ENCODE measurements around the gene C17orf100.
"Not testable (repeated sequence)": the region's sequence is repeated elsewhere in the genome, so short reads cannot be mapped to it uniquely, and the experiment has no call there.

The C17orf100 gene

GRCh38 chr17:6663200-6663599 lies 11.6 kb downstream of the C17orf100 start:
- not testable (repeated sequence) for H3K4me3 ChIP-seq, H3K27ac ChIP-seq

- Histone ChIP-seq H3K4me3 (no peak overlapping the region), H3K27ac (peak overlapping the region in 7 of 21 experiments; percentile 10 to 55 (median 28))
These were observed 14.5 kb downstream of the C17orf100 start for GRCh38 chr17:6666077-6666521.

- Histone ChIP-seq H3K27ac (peak overlapping the region in 10 of 21 experiments; percentile 10 to 63 (median 33)), H3K4me3 (no peak overlapping the region)
These were observed 15.0 kb downstream of the C17orf100 start for GRCh38 chr17:6666557-6666956.

DNA sequence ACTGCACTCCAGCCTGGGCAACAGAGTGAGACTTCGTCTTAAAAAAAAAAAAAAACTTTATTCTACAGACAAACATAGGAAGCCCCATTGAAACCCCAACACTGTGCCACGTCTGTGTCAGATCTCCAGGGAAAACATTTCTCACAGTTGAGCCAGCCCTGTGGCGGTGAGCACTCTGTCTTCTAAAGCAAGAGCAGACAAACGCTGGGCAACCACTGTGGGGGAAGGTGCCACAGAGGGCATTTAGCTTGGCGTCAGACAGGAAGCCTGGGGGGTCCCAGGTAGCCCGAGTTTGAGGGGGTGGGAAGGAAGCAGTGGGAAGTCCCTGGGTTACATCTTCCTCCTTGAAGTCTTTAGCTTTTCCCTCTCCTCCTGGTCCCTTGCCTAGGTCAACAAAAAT lies 16.0 kb downstream of the C17orf100 start:
- Histone ChIP-seq H3K27ac (peak overlapping the region in 3 of 21 experiments; percentile 35 to 63 (median 59)), H3K4me3 (no peak overlapping the region)

GRCh38 chr17:6668219-6668618 lies 16.7 kb downstream of the C17orf100 start:
- peak overlapping the region in 1 of 21 experiments; percentile 58 for H3K27ac ChIP-seq
- H3K4me3 ChIP-seq = no peak overlapping the region

- peak overlapping the region in 13 of 21 experiments; percentile 2 to 76 (median 50) for H3K27ac ChIP-seq
- no peak overlapping the region for H3K4me3 ChIP-seq
These were observed 17.3 kb downstream of the C17orf100 start for GRCh38 chr17:6668727-6669425.

DNA sequence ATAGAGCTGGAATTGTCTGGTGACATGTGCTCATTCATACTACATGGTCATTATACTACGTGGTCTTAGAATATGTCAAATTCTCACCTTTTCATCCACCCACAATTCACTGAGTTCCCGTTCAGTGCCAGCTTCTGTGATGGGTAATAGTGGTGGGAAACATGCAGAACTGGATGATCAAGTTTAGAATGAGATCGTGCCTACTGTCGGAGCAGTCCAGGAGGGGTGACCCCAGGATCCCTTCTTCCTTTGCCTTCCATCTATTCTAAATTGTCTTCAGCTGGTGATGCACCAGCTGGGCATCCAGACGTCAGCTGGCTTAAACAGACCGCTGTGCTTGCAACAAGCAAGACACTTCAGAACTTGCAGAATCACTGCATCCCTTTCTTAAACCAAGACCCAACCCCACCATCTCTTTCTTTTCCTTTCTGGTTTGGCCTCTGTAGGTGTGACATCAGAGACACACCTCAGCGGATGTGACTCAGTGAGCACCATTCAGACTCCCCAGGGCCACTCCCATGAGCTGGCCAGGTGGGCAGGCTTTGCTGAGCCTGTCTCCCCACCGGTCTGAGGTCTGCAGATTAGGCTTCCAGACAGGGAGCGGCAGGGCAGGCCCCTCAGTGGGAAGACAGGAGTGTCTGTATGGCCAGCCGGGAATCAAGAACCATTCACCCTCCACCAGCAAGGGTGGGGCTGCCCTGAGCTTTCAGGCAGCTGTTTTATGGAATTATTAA lies 18.1 kb downstream of the C17orf100 start:
- Histone ChIP-seq H3K4me3 (no peak overlapping the region), H3K27ac (peak overlapping the region in 14 of 21 experiments; percentile 2 to 76 (median 50))

- Histone ChIP-seq H3K27ac (peak overlapping the region in 8 of 21 experiments; percentile 26 to 58 (median 46)), H3K4me3 (no peak overlapping the region)
These were observed 19.0 kb downstream of the C17orf100 start for GRCh38 chr17:6670571-6670970.

DNA sequence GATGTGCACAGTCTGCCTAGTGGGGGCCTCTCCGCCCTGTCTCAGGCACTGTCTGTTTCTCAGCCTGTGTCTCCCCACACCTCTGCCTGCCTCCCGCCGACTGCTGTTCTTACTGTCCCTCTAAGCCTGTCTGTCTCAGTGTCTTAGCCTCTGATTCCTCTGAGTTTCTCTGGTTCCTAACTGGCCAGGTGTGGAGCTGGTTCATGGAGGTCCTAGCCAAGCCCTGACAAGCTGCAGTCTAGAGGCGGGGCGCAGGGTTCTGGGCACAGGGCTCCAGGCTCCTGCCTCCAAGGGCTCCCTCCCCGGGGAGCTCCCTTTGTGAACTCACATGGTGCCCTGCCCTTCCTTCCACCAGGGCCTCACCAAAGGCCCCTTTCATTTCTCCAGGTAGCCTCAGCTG lies 19.4 kb downstream of the C17orf100 start:
- H3K27ac ChIP-seq = peak overlapping the region in 8 of 21 experiments; percentile 7 to 58 (median 46)

GRCh38 chr17:6671431-6671830 lies 19.9 kb downstream of the C17orf100 start:
- H3K4me3 ChIP-seq = no peak overlapping the region
- H3K27ac ChIP-seq = peak overlapping the region in 5 of 21 experiments; percentile 7 to 57 (median 43)

More for the DNA sequence above, 19.4 kb downstream of the C17orf100 start:
- no peak overlapping the region for H3K4me3 ChIP-seq

DNA sequence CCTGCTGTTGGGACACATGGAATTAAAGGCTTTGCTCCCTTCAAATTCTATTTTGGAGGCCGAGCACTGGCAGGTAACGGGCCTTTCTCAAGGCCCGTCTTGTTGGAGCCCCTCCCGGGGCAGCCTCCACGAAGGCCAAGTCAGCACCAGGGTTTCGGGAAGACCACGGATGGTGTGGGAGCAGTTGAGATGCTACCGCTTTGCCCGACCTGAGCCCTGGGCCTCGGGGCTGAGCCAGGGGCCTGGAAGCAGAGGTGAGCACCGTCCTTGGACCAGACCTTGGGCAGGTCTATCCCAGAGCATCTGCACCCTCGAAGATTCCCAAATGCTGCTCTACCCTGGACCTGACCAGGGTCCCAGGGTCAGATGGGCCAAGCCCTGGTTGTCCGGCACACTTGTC lies 23.0 kb downstream of the C17orf100 start:
- H3K27ac ChIP-seq = no peak overlapping the region
- H3K4me3 ChIP-seq = no peak overlapping the region

DNA sequence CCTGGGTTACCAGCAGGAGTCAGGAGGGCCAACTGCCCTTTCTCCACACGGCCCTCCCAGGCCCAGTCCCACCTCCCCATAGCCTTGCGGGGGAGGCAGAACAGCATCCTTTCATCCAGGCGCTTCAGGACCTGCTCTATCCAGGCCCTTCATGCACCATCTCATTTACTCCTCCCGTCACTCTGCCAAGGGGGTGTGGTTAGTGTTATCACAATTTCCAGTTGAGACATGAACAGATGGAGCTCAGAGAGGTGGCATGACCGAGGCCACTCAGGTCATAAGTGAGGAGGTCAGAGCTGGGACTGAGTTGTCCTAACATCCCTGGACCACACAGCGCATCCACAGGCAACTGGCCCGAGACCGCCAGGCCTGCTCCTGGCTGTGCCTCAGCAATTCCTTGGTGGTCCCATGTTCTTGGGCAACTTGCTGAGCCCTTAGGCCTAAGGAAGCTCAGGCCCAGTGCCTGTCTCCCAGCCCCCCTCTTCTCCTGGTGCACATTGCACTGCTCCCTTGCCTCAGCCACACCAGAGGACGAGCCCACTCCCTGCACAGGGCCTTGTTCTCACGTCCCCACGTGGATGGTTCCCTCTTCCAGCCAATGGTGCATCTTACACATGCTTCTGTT lies 23.8 kb downstream of the C17orf100 start:
- H3K27ac ChIP-seq = no peak overlapping the region
- no peak overlapping the region for H3K4me3 ChIP-seq

GRCh38 chr17:6676802-6677157 lies 25.2 kb downstream of the C17orf100 start:
- Histone ChIP-seq H3K4me3 (no peak overlapping the region), H3K27ac (no peak overlapping the region)

- Histone ChIP-seq H3K27ac (no peak overlapping the region), H3K4me3 (no peak overlapping the region)
These were observed 25.7 kb downstream of the C17orf100 start for GRCh38 chr17:6677158-6677831.

- Histone ChIP-seq H3K4me3 (no peak overlapping the region), H3K27ac (no peak overlapping the region)
These were observed 26.4 kb downstream of the C17orf100 start for GRCh38 chr17:6677946-6678345.

GRCh38 chr17:6679241-6679640 lies 27.7 kb downstream of the C17orf100 start:
- H3K27ac ChIP-seq = no peak overlapping the region
- H3K4me3 ChIP-seq = no peak overlapping the region

- H3K27ac ChIP-seq = no peak overlapping the region
- H3K4me3 ChIP-seq = no peak overlapping the region
These were observed 29.6 kb downstream of the C17orf100 start for GRCh38 chr17:6681176-6681575.

DNA sequence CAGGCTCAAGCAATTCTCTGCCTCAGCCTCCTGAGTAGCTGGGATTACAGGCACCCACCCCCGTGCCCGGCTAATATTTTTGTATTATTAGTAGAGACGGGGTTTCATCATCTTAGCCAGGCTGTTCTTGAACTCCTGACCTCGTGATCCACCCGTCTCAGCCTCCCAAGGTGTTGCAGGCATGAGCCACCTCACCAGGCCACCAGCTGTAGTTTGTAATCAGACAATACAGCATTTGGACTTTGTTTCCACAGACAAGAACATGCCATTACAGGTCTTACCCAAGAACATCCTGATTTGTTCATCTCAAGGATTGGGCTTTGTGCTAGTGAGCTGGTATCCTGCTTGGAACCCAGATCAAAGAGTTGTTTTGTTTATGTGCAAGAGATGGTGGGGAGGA lies 30.1 kb downstream of the C17orf100 start:
- Histone ChIP-seq H3K27ac (no peak overlapping the region), H3K4me3 (no peak overlapping the region)

GRCh38 chr17:6682339-6682738 lies 30.8 kb downstream of the C17orf100 start:
- H3K27ac ChIP-seq = no peak overlapping the region
- H3K4me3 ChIP-seq = no peak overlapping the region

DNA sequence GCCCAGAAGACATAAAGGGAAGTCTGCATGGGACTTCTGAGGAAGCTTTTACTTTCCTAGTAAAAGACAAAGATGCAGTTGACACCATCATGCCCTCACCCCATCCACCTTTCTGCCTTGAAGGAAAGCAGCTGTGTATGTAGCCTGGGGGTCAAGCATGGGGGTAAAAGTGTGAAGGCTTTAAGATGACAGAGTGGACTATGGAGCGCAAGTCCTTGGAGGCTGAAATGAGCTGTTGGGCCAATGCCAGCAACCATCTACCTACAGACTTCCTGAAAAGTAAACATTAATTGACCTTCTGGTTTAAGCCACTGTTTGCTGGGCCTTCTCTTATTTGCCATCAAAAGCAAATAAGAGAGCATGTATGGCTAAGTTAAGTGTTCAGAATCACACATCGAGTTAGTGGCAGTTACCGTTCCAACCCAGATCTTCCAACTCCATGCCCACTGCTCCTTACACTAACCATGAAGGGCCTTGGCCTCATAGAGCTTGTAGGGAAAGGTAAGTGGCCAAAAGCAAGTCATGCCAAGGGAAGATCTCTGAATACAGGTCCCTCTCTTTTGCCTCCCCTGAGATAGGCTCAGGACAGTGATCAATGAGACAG lies 31.6 kb downstream of the C17orf100 start:
- H3K27ac ChIP-seq = no peak overlapping the region
- H3K4me3 ChIP-seq = no peak overlapping the region

Measured in skin epidermis (tissue), 12 donors.